OCI-LY7 (cell line): ENCODE data around the gene ATP4A. TPM values are rescaled to one million over a fixed set of nuclear protein-coding genes. Genes with fewer than 3 reads are reported as not detected.

ENCODE experiments used
- BruUV-seq: library from RNA; stranded (reverse); fragments of 400-500 nt; replicated peaks from 2 replicates; lab custom pipeline; 2021; lab: Mats Ljungman, UMichigan
- CTCF ChIA-PET: fragments of 300-600 bp; sonication (Branson Sonifier 250); formaldehyde crosslinking; loops from one replicate; lab custom pipeline; 2022; ENCODE audit warnings: antibody characterized with exemption; ENCODE audit not compliant: unreplicated experiment; lab: Charles Lee
- POLR2A ChIA-PET: fragments of 300-600 bp; sonication (Branson Sonifier 250); formaldehyde crosslinking; loops from one replicate; lab custom pipeline; 2022; ENCODE audit warnings: antibody characterized with exemption; lab: Charles Lee
- DNase-seq: peaks from one replicate; pipeline ENCODE4 v3.0.0-alpha.2; 2015; ENCODE audit warnings: low spot score
- H2AFZ ChIP-seq: fragments of 200-600 bp; sonication (generic), shearing (Covaris generic); 2 replicates; pipeline ENCODE4 v1.6.1; 2014; ENCODE audit warnings: mild to moderate bottlenecking, antibody characterized with exemption, low read length, moderate library complexity
- H3K27ac ChIP-seq: fragments of 200-600 bp; sonication (generic); 2 replicates; pipeline ENCODE4 v1.5.1; 2014; ENCODE audit warnings: mixed run types, low read depth, mild to moderate bottlenecking, moderate library complexity, low read length, inconsistent platforms; ENCODE audit not compliant: poor library complexity, severe bottlenecking
- H3K36me3 ChIP-seq: fragments of 200-600 bp; sonication (generic); 2 replicates; pipeline ENCODE4 v1.6.1; 2014; ENCODE audit warnings: mild to moderate bottlenecking, antibody characterized with exemption, low read length, moderate library complexity, mixed read lengths; ENCODE audit not compliant: insufficient read depth
- H3K4me1 ChIP-seq: fragments of 200-600 bp; sonication (generic); 2 replicates; pipeline ENCODE4 v1.5.1; 2014; ENCODE audit warnings: mild to moderate bottlenecking, low read length; ENCODE audit not compliant: insufficient read depth, poor library complexity, severe bottlenecking
- H3K4me2 ChIP-seq: fragments of 200-600 bp; sonication (generic); 2 replicates; pipeline ENCODE4 v1.6.1; 2014; ENCODE audit warnings: mild to moderate bottlenecking, low read length
- H3K4me3 ChIP-seq: fragments of 200-600 bp; sonication (generic); 2 replicates; pipeline ENCODE4 v1.5.1; 2014; ENCODE audit warnings: mild to moderate bottlenecking, low read depth, low read length; ENCODE audit not compliant: poor library complexity, severe bottlenecking
- H3K79me2 ChIP-seq: fragments of 200-600 bp; sonication (generic); 2 replicates; pipeline ENCODE4 v1.6.1; 2016; ENCODE audit warnings: low read depth, mild to moderate bottlenecking, low read length, moderate library complexity, mixed read lengths; ENCODE audit not compliant: insufficient read depth
- H3K9me2 ChIP-seq: fragments of 200-600 bp; sonication (generic); 2 replicates; pipeline ENCODE4 v1.6.1; 2016; ENCODE audit warnings: mild to moderate bottlenecking, low read length, mixed read lengths; ENCODE audit not compliant: insufficient read depth
- H3K9me3 ChIP-seq: fragments of 200-600 bp; sonication (generic); 2 replicates; pipeline ENCODE4 v1.6.1; 2014; ENCODE audit warnings: mild to moderate bottlenecking, mixed run types, low read length, mixed read lengths
- H4K20me1 ChIP-seq: fragments of 200-600 bp; sonication (generic); 2 replicates; pipeline ENCODE4 v1.6.1; 2014; ENCODE audit warnings: mild to moderate bottlenecking, antibody characterized with exemption, low read length, moderate library complexity, mixed read lengths; ENCODE audit not compliant: insufficient read depth
- EZH2phosphoT487 ChIP-seq: fragments of 200-600 bp; sonication (generic); IDR thresholded peaks from 2 replicates; pipeline ENCODE4 v1.6.1; 2018; ENCODE audit warnings: low read depth, borderline replicate concordance, mild to moderate bottlenecking, mixed run types, antibody characterized with exemption, low read length, moderate library complexity, mixed read lengths
- intact Hi-C: fragments of 100-400 bp; cut with micrococcal nuclease; formaldehyde crosslinking; loops from one replicate; pipeline ENCODE4 v1.10.0; 2022; ENCODE audit not compliant: unreplicated experiment
- total RNA-seq, 2 experiments: library from RNA; depleted of rRNA in 1 of 2; stranded (reverse); fragments of >200 nt in 1 of 2; shearing (Covaris generic) in 1 of 2; gene quantifications; 2 replicates each; pipeline ENCODE4 v1.2.3, GENCODE V29; 2014 to 2022
- TF ChIP-seq, protein P1 (sequence below): fragments of 200-600 bp; sonication (generic); conservative IDR thresholded peaks from 2 replicates; pipeline ENCODE4 v1.5.1; 2014; ENCODE audit warnings: mild to moderate bottlenecking, antibody characterized with exemption, low read length, moderate library complexity, mixed read lengths

ATP4A gene
- total RNA-seq, 2 experiments from 2014 or later: 0.36 to 0.92 TPM

DNA sequence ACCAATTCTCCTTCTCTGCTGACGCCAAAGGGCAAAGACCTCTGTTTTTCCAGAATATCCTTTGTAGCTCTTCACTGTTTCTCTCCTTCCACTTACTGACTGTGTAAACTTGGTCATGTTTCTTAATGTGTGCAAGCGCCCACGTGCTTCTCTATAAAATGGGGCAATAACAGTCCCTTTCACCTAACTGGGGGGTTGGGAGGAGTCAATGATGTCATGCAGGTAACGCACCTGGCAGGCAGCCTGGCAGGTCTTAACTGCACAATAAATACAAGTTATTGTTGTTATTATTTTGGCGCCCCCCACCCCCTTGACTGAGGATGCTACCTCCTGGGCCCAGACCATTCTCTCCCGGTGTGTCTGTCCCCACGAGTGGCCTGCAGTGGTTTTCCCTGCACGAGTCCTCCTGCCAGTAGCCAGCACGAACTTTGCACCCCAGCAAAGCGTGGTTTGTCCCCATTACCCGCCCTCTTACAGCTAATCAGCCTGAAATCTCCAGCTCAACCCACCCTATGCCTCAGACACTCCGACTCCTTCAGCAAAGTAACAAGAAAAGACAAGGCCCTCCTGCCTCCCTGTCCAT, 40.6 kb downstream of the ATP4A start:
- CTCF ChIA-PET: no interaction called here
- Histone ChIP-seq H4K20me1 (no peaks in the 10 kb centered on the region), H3K4me2 (no peak overlapping the region), H3K9me3 (no peaks in the 10 kb centered on the region), H3K27ac (no peak overlapping the region), H2AFZ (no peak overlapping the region), H3K9me2 (no peaks in the 10 kb centered on the region), H3K79me2 (no peaks in the 10 kb centered on the region), H3K36me3 (no peaks in the 10 kb centered on the region), H3K4me1 (no peaks in the 10 kb centered on the region), H3K4me3 (no peak overlapping the region)
- TF ChIP-seq, protein P1, sequence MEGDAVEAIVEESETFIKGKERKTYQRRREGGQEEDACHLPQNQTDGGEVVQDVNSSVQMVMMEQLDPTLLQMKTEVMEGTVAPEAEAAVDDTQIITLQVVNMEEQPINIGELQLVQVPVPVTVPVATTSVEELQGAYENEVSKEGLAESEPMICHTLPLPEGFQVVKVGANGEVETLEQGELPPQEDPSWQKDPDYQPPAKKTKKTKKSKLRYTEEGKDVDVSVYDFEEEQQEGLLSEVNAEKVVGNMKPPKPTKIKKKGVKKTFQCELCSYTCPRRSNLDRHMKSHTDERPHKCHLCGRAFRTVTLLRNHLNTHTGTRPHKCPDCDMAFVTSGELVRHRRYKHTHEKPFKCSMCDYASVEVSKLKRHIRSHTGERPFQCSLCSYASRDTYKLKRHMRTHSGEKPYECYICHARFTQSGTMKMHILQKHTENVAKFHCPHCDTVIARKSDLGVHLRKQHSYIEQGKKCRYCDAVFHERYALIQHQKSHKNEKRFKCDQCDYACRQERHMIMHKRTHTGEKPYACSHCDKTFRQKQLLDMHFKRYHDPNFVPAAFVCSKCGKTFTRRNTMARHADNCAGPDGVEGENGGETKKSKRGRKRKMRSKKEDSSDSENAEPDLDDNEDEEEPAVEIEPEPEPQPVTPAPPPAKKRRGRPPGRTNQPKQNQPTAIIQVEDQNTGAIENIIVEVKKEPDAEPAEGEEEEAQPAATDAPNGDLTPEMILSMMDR: no peak
- no peak for TF ChIP-seq EZH2phosphoT487
- no peak for DNase-seq
- POLR2A ChIA-PET: no interaction called here
- no TSS peak for BruUV-seq
- intact Hi-C loops: no loop called here

DNA sequence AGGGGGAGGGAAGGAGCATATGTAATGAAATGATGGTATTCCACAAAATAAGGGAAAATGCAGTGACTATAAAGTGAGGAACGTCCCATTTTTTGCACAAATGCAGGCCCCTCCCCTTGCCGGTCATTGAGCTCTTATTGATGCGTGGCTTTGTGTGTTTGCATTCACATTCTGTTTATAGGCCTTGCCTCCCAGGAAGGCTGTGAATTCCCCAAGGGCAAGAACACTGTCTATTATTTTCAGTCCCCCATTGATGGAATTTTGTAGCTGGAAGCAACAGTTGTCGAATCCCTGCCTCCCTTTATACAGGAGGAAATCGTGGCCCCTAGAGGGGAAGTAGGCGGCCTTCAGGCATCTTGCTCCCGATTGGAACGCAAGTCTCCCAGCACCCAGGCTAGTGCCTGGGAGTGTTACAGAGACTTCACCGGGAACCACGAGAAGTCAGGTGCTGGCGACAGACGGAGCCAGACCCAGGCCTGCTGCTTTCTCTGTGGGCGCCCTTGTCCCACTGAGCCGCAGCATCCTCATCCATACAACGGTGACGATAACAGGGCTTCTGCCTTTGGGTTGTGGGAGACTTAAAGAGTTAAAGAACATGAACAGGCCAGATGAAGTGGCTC, 42.2 kb downstream of the ATP4A start:
- CTCF ChIA-PET: no interaction called here
- no peaks in the 10 kb centered on the region for H4K20me1 ChIP-seq
- no peak overlapping the region for H3K4me3 ChIP-seq
- H3K36me3 ChIP-seq: no peaks in the 10 kb centered on the region
- BruUV-seq: no TSS peak
- intact Hi-C loops: no loop called here
- H3K9me2 ChIP-seq: no peaks in the 10 kb centered on the region
- H3K79me2 ChIP-seq: no peaks in the 10 kb centered on the region
- no peak overlapping the region for H2AFZ ChIP-seq
- POLR2A ChIA-PET: no interaction called here
- no peak overlapping the region for H3K27ac ChIP-seq
- no peak overlapping the region for H3K4me2 ChIP-seq
- H3K9me3 ChIP-seq: no peaks in the 10 kb centered on the region
- H3K4me1 ChIP-seq: no peaks in the 10 kb centered on the region
- TF ChIP-seq, protein P1: no peak
- no peak for TF ChIP-seq EZH2phosphoT487
- DNase-seq: no peak

DNA sequence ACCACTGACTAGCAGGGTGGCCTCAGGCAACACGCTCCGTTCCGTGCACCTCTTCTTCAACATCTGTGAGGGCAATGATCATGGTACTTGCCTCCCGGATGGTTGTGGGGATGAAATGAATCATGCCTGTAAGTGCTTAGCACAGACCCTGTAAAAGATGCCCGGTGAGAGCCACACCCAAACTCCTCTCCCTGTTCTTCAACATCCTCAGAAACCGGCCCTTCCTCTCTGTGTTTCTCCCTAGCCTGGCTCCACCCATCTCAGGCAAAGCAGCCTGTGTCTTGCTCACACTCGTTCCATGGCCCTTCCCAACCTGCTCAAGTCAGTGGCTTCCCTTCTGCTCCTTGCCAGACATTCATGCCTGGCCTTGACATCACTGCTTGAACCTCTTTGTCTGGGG, 44.2 kb downstream of the ATP4A start:
- H4K20me1 ChIP-seq: no peaks in the 10 kb centered on the region
- H3K27ac ChIP-seq: no peak overlapping the region
- H3K36me3 ChIP-seq: no peaks in the 10 kb centered on the region
- no peaks in the 10 kb centered on the region for H3K9me2 ChIP-seq
- intact Hi-C loops: no loop called here
- ChIA-PET CTCF (no interaction called here), POLR2A (no interaction called here)
- H3K4me2 ChIP-seq: no peak overlapping the region
- no peak for DNase-seq
- no peak overlapping the region for H3K4me3 ChIP-seq
- no peaks in the 10 kb centered on the region for H3K79me2 ChIP-seq
- no peaks in the 10 kb centered on the region for H3K9me3 ChIP-seq
- no peaks in the 10 kb centered on the region for H3K4me1 ChIP-seq
- BruUV-seq: no TSS peak
- no peak overlapping the region for H2AFZ ChIP-seq
- TF ChIP-seq, protein P1: no peak
- TF ChIP-seq EZH2phosphoT487: no peak
